Measurements from ENCODE around the gene VWA2.

The VWA2 gene

GRCh38 chr10:114309364-114309651 lies 70.3 kb downstream of the VWA2 start:
- TF ChIP-seq CTCF (conservative IDR thresholded peaks at IDR 0.05) (no peak), ZFX (IDR thresholded peaks at IDR 0.05) (no peak)

DNA sequence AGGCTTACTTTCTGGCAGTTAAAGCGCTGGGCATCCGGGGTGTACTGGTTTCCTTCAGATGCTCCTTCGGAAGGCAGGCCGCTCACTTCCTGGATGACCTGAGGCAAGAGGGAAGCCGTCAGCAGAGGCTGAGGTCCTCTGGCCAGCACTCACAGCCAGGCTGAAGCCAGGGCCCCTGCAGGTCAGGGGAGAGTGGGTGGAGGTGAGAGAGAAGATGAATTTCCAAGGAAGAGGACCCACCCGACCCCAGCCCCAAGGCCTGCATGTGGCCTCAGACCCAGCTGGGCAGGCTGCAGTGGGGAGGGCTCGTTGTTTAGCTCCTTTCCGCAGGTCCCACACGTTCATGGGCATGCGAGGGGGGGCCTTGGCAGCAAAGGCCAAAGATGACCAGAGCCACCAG lies 71.3 kb downstream of the VWA2 start:
- TF ChIP-seq CTCF (conservative IDR thresholded peaks at IDR 0.05) (no peak), ZFX (IDR thresholded peaks at IDR 0.05) (no peak)
- no peak overlapping the region for H3K27ac ChIP-seq

More at GRCh38 chr10:114309364-114309651, 70.3 kb downstream of the VWA2 start:
- no peak overlapping the region for H3K27ac ChIP-seq

DNA sequence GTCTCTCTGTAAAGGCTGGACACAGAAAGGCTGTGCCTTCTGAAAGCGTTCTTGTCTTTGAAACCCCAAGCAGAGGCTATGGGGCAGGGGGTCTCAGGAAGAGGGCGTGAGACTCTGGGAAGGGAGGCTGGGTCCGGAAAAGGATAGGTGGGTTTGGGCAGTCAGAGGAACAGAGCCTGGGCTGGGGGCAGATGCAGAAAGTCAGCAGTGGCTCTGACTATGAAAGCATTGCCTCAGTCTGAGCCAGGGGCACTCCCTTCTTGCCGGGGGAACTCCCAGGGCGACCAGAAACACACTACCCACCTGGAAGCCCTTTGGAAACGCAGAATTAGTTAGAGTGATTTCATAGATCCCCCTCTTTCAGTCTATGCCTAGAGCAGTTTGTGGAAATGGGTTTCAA lies 72.0 kb downstream of the VWA2 start:
- no peak overlapping the region for H3K27ac ChIP-seq
- TF ChIP-seq CTCF (conservative IDR thresholded peaks at IDR 0.05) (no peak), ZFX (IDR thresholded peaks at IDR 0.05) (no peak)

DNA sequence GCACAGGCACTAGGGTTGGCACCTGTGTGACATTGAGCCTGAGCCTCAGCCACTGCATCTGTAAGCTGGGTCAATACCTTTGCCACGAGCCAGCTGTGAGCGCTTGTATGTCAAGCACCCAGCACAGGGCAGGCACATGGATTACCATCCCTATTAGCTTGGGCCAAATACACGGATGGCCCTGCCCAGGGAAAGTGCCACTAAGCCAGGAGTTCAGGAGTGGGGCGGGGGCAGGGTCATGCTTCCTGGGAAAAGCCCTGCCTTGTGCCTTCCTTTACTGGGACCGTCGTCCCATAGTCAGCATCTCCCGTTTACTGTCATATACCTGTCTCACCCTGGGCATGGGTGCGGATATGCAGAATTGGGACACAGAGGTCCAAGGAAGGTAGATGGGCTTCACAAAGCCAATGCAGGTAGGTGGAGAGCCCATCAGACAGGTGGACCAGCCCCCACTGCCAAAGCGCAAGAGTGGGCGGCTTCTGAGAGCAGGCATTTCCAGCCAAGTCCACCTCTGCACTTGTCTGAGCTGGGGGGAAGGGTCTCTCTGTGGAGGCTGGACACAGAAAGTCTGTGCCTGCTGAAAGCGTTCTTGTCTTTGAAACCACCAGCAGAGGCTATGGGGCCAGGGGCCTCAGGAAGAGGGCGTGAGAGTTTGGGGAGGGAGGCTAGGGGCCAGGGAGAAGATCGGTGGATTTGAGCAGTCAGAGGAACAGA lies 72.6 kb downstream of the VWA2 start:
- no peak for TF ChIP-seq ZFX (IDR thresholded peaks at IDR 0.05)
- no peak for TF ChIP-seq CTCF (conservative IDR thresholded peaks at IDR 0.05)

GRCh38 chr10:114313139-114313538 lies 74.1 kb downstream of the VWA2 start:
- no peak overlapping the region for H3K27ac ChIP-seq
- no peak for TF ChIP-seq CTCF (conservative IDR thresholded peaks at IDR 0.05)
- no peak for TF ChIP-seq ZFX (IDR thresholded peaks at IDR 0.05)

More for the DNA sequence above, 72.6 kb downstream of the VWA2 start:
- no peak overlapping the region for H3K27ac ChIP-seq

GRCh38 chr10:114313866-114314265 lies 74.8 kb downstream of the VWA2 start:
- no peak overlapping the region for H3K27ac ChIP-seq
- TF ChIP-seq CTCF (conservative IDR thresholded peaks at IDR 0.05): no peak
- no peak for TF ChIP-seq ZFX (IDR thresholded peaks at IDR 0.05)

DNA sequence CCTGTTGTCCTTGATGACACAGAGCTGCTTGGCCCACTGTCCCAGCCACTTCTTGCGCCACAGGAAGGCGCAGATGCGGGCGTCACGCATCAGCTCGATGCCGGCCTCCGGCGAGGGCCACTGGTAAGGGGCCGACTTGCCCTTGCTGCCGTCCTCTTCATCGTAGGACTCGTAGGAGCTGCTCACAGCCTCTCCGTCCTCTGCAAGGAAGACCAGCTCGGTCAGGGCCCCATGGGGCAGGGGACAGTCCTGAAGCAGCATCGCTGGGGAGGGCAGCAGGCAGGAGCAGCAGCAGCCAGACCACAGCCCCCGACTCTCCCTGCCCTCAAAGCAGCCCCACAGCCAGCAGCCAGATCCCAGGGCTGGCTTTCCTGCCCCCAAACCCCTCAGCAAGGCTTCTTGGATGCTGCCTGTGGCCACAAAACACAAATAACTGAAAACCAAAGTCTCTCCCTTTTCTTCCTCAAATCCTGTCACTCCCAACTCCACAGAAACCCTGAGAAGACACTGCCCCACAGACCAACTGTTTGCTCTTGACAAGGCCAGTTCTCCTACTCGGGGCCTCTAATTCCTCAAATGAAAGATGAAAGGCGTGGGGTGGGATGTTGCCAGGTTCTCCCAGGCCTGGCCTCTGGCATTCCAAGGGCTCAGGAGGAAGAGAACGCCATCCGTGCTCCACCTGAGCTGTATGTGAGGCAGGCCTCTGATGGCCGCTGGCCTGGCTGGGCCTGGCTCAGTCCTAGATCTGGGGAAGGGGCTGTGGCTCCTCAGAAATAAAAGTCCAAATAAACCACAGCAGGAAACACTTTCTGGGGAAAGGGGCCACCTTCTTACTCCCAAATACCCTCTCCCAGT lies 76.7 kb downstream of the VWA2 start:
- TF ChIP-seq CTCF (conservative IDR thresholded peaks at IDR 0.05): no peak
- TF ChIP-seq ZFX (IDR thresholded peaks at IDR 0.05): no peak
- H3K27ac ChIP-seq: no peak overlapping the region

All from C4-2B (cell line).